Osteoblast (primary cell): ENCODE results near the gene PPM1E. TPM values are rescaled to one million over a fixed set of nuclear protein-coding genes. Genes with fewer than 3 reads are reported as not detected.
A peak's percentile ranks its signal among the peaks of the same experiment; 100 is the strongest.

ENCODE experiments used
- DNase-seq: peaks from one replicate; pipeline ENCODE4 v3.0.0; 2011; ENCODE audit warnings: low spot score, mixed read lengths; ENCODE audit not compliant: insufficient read length; ENCODE audit errors: missing footprints
- H2AFZ ChIP-seq: 2 replicates; pipeline ENCODE4 v1.6.0; 2011; ENCODE audit warnings: mild to moderate bottlenecking, low read length
- H3K27ac ChIP-seq: 2 replicates; pipeline ENCODE4 v1.5.1; 2011; ENCODE audit warnings: mild to moderate bottlenecking, low read depth, low read length, moderate library complexity
- H3K27me3 ChIP-seq: 2 replicates; pipeline ENCODE4 v1.6.0; 2012; ENCODE audit warnings: mild to moderate bottlenecking, control low read depth, inconsistent platforms, low read length, moderate library complexity; ENCODE audit not compliant: insufficient read depth
- H3K36me3 ChIP-seq: 2 replicates; pipeline ENCODE4 v1.5.1; 2011; ENCODE audit warnings: mild to moderate bottlenecking, low read length, control low read depth, moderate library complexity; ENCODE audit not compliant: insufficient read depth
- H3K4me1 ChIP-seq: 2 replicates; pipeline ENCODE4 v1.5.1; 2011; ENCODE audit warnings: mild to moderate bottlenecking, low read length, control low read depth, moderate library complexity; ENCODE audit not compliant: insufficient read depth
- H3K4me2 ChIP-seq: 2 replicates; pipeline ENCODE4 v1.6.0; 2011; ENCODE audit warnings: mild to moderate bottlenecking, low read length; ENCODE audit not compliant: insufficient read depth
- H3K4me3 ChIP-seq: fragments of 200-600 bp; sonication (generic); 3 replicates; pipeline ENCODE4 v1.5.1; 2012; ENCODE audit warnings: mild to moderate bottlenecking, low read length, inconsistent platforms; ENCODE audit not compliant: insufficient read depth
- H3K79me2 ChIP-seq: 2 replicates; pipeline ENCODE4 v1.6.0; 2012; ENCODE audit warnings: mild to moderate bottlenecking, low read length, control low read depth, inconsistent platforms; ENCODE audit not compliant: insufficient read depth
- H3K9me3 ChIP-seq: 2 replicates; pipeline ENCODE4 v1.5.1; 2011; ENCODE audit warnings: low read depth, low read length, control low read depth
- H4K20me1 ChIP-seq: 2 replicates; pipeline ENCODE4 v1.6.0; 2012; ENCODE audit warnings: mild to moderate bottlenecking, low read length, control low read depth; ENCODE audit not compliant: insufficient read depth
- total RNA-seq: library from RNA; depleted of rRNA; stranded (reverse); fragments of >200 nt; gene quantifications from 2 replicates; pipeline ENCODE4 v1.2.3, GENCODE V29; 2012
- TF ChIP-seq, protein P1 (sequence below): IDR thresholded peaks from 2 replicates; pipeline ENCODE4 v1.5.1; 2011; ENCODE audit warnings: mild to moderate bottlenecking, low read depth, low read length, moderate library complexity; ENCODE audit errors: extremely low read depth

Gene PPM1E
- total RNA-seq, 1 donor: under 0.01 TPM

DNA sequence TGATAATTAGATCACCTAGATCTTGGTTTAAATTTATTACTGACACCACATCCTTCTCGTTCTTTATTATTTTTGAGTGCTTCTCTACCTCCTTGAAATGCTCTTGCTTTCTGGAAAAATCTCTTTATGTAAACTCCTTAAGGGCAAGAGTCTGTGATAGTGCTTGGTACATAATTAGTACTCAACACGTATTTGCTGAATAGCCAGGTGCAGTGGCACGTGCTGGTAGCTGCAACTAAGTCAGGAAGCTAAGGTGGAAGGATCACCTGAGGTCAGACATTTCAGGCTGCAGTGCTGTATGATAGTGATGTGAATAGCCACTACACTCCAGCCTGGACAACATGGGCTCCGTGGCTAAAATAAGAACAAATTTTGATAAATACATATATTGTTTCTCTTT lies 63.0 kb downstream of the PPM1E start:
- H3K9me3 ChIP-seq: no peaks in the 10 kb centered on the region
- no peaks in the 10 kb centered on the region for H3K27me3 ChIP-seq
- H3K4me2 ChIP-seq: no peak overlapping the region
- no peak overlapping the region for H2AFZ ChIP-seq
- peak; percentile 56 for DNase-seq
- no peaks in the 10 kb centered on the region for H3K79me2 ChIP-seq
- no peaks in the 10 kb centered on the region for H4K20me1 ChIP-seq
- H3K36me3 ChIP-seq: no peaks in the 10 kb centered on the region
- no peak overlapping the region for H3K27ac ChIP-seq
- H3K4me3 ChIP-seq: no peak overlapping the region
- H3K4me1 ChIP-seq: no peaks in the 10 kb centered on the region
- TF ChIP-seq, protein P1, sequence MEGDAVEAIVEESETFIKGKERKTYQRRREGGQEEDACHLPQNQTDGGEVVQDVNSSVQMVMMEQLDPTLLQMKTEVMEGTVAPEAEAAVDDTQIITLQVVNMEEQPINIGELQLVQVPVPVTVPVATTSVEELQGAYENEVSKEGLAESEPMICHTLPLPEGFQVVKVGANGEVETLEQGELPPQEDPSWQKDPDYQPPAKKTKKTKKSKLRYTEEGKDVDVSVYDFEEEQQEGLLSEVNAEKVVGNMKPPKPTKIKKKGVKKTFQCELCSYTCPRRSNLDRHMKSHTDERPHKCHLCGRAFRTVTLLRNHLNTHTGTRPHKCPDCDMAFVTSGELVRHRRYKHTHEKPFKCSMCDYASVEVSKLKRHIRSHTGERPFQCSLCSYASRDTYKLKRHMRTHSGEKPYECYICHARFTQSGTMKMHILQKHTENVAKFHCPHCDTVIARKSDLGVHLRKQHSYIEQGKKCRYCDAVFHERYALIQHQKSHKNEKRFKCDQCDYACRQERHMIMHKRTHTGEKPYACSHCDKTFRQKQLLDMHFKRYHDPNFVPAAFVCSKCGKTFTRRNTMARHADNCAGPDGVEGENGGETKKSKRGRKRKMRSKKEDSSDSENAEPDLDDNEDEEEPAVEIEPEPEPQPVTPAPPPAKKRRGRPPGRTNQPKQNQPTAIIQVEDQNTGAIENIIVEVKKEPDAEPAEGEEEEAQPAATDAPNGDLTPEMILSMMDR: no peak

DNA sequence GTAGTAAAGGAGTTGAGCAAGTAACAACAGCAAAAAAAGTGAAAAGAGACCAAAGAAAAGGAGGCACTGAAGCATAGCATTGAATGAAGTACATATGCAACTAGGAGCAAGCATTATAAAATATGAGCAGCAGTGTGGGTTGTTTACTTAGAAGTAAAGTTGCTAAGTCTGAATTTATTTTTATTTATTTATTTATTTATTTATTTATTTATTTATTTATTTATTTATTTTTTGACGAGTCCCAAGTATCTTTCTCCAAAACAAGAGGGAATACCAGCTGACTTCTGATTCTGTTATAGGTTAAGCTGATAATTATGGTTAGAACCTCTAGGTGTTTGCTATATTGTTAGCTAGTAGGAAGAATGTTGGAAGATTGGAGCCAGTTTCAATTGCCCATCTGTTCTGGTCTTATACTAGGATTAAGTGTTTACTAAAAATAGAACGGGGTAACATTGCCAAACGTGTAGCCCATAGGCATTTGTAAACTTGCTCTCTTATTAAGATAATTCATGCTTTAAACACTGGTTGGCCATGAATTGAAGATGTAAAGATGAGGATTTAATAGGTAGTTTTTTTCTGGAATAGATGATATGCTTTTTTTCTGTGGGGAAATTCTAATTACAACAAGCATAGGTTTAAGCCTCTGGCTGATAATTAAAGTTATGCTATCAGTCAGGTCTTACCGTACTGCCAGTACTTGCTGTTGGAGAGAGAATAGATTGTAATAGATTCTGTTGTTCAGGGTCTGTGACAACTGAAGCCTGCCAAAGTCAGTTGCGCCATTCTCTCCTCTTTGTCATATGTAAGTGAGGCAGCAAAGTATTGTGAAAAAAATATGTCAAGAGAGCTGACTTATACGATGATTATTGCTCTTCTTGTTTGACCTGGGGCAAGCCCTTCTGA lies 66.7 kb downstream of the PPM1E start:
- Histone ChIP-seq H3K4me1 (no peaks in the 10 kb centered on the region), H3K27ac (no peak overlapping the region), H3K4me3 (no peak overlapping the region), H4K20me1 (no peaks in the 10 kb centered on the region), H3K9me3 (no peaks in the 10 kb centered on the region), H3K79me2 (no peaks in the 10 kb centered on the region), H3K27me3 (no peaks in the 10 kb centered on the region), H2AFZ (no peak overlapping the region), H3K36me3 (no peaks in the 10 kb centered on the region), H3K4me2 (no peak overlapping the region)
- DNase-seq: peak; percentile 27
- TF ChIP-seq, protein P1: no peak

GRCh38 chr17:58823051-58823525 lies 67.4 kb downstream of the PPM1E start:
- Histone ChIP-seq H2AFZ (no peak overlapping the region), H3K27me3 (no peaks in the 10 kb centered on the region), H3K79me2 (no peaks in the 10 kb centered on the region), H3K4me2 (no peak overlapping the region), H3K36me3 (no peaks in the 10 kb centered on the region), H3K4me3 (no peak overlapping the region), H3K4me1 (no peaks in the 10 kb centered on the region), H3K27ac (no peak overlapping the region), H3K9me3 (no peaks in the 10 kb centered on the region), H4K20me1 (no peaks in the 10 kb centered on the region)
- no peak for DNase-seq
- TF ChIP-seq, protein P1: no peak

GRCh38 chr17:58829172-58829637 lies 73.6 kb downstream of the PPM1E start:
- no peak overlapping the region for H2AFZ ChIP-seq
- H3K27ac ChIP-seq: no peak overlapping the region
- DNase-seq: no peak
- no peaks in the 10 kb centered on the region for H3K4me1 ChIP-seq
- no peaks in the 10 kb centered on the region for H3K79me2 ChIP-seq
- no peaks in the 10 kb centered on the region for H3K36me3 ChIP-seq
- no peaks in the 10 kb centered on the region for H3K9me3 ChIP-seq
- H4K20me1 ChIP-seq: no peaks in the 10 kb centered on the region
- H3K4me2 ChIP-seq: no peak overlapping the region
- TF ChIP-seq, protein P1: no peak
- no peak overlapping the region for H3K4me3 ChIP-seq
- H3K27me3 ChIP-seq: no peaks in the 10 kb centered on the region
